Lower lobe of right lung (tissue), 2 donors: ENCODE data around the gene FCRL6. TPM values are rescaled to one million over a fixed set of nuclear protein-coding genes. Genes with fewer than 3 reads are reported as not detected.

ENCODE experiments used
- ATAC-seq, 2 donors: fragments of 200-7000 bp; cut with Tn5 transposase; one replicate each; pipeline ENCODE4 v1.9.1; 2020 to 2022; ENCODE audit warnings: mild to moderate bottlenecking in 2 of 2, moderate library complexity in 2 of 2
- DNase-seq: peaks from one replicate; pipeline ENCODE4 v3.0.0-alpha.2; 2020
- H3K27ac ChIP-seq: fragments of 200-600 bp; one replicate; pipeline ENCODE4 v1.8.0; 2022
- H3K27me3 ChIP-seq: fragments of 200-600 bp; one replicate; pipeline ENCODE4 v1.8.0; 2022; ENCODE audit warnings: low read depth
- H3K36me3 ChIP-seq: fragments of 200-600 bp; one replicate; pipeline ENCODE4 v1.8.0; 2022; ENCODE audit warnings: mild to moderate bottlenecking
- H3K4me1 ChIP-seq: fragments of 200-600 bp; one replicate; pipeline ENCODE4 v1.8.0; 2022
- H3K4me3 ChIP-seq: fragments of 200-600 bp; one replicate; pipeline ENCODE4 v1.8.0; 2022; ENCODE audit warnings: mild to moderate bottlenecking
- H3K9me3 ChIP-seq: fragments of 200-600 bp; one replicate; pipeline ENCODE4 v1.8.0; 2022
- CTCF ChIP-seq: fragments of 200-600 bp; IDR thresholded peaks from one replicate; pipeline ENCODE4 v1.8.0; 2022; ENCODE audit warnings: antibody characterized with exemption, mild to moderate bottlenecking
- intact Hi-C: fragments of 100-400 bp; cut with DNase I; formaldehyde crosslinking; loops from one replicate; pipeline ENCODE4 v1.11.0; 2022
- total RNA-seq: library from RNA; stranded (reverse); fragmentation: NEBNext Ultra II Directional; extraction: Animal tissue kit (Norgen Biotek cat#: 25700); gene quantifications from one replicate; pipeline ENCODE4 v1.2.1, GENCODE V29; 2021
- donor health status: DM: no; HTN: yes; CAD: no; lungs with severe emphysema.

FCRL6 gene
- total RNA-seq, 1 donor from 2014 or later = 2.3 TPM

- no peaks in the 10 kb centered on the region for H3K9me3 ChIP-seq
- H3K4me3 ChIP-seq = no peak overlapping the region
- no peak for DNase-seq
- intact Hi-C loops = no loop called here
- no peaks in the 10 kb centered on the region for H3K36me3 ChIP-seq
- peaks cover 20% of the 10 kb centered on the region for H3K4me1 ChIP-seq
- no peak for ATAC-seq
- H3K27ac ChIP-seq = no peak overlapping the region
- no peaks in the 10 kb centered on the region for H3K27me3 ChIP-seq
- no peak for TF ChIP-seq CTCF
Measured at GRCh38 chr1:159856576-159856975, 54.4 kb downstream of the FCRL6 start.

GRCh38 chr1:159857889-159858288, 55.7 kb downstream of the FCRL6 start:
- DNase-seq = no peak
- H3K27ac ChIP-seq = no peak overlapping the region

GRCh38 chr1:159859767-159860322, 57.7 kb downstream of the FCRL6 start:
- no peaks in the 10 kb centered on the region for H3K27me3 ChIP-seq
- no peak overlapping the region for H3K4me3 ChIP-seq
- no peaks in the 10 kb centered on the region for H3K36me3 ChIP-seq
- no peak for TF ChIP-seq CTCF
- no peak overlapping the region for H3K27ac ChIP-seq
- intact Hi-C loops = no loop called here
- ATAC-seq = no peak
- no peaks in the 10 kb centered on the region for H3K9me3 ChIP-seq
- H3K4me1 ChIP-seq = peaks cover 6% of the 10 kb centered on the region
- no peak for DNase-seq

More at GRCh38 chr1:159857889-159858288, 55.7 kb downstream of the FCRL6 start:
- H3K27me3 ChIP-seq = no peaks in the 10 kb centered on the region
- TF ChIP-seq CTCF = no peak
- ATAC-seq = no peak
- H3K9me3 ChIP-seq = no peaks in the 10 kb centered on the region
- H3K36me3 ChIP-seq = no peaks in the 10 kb centered on the region
- intact Hi-C loops = no loop called here
- H3K4me1 ChIP-seq = peaks cover 20% of the 10 kb centered on the region
- no peak overlapping the region for H3K4me3 ChIP-seq

GRCh38 chr1:159860456-159860855, 58.3 kb downstream of the FCRL6 start:
- H3K27ac ChIP-seq = no peak overlapping the region
- no peak for TF ChIP-seq CTCF
- H3K4me3 ChIP-seq = no peak overlapping the region
- H3K36me3 ChIP-seq = no peaks in the 10 kb centered on the region
- peaks cover 1% of the 10 kb centered on the region for H3K4me1 ChIP-seq
- intact Hi-C loops = no loop called here
- H3K27me3 ChIP-seq = no peaks in the 10 kb centered on the region
- no peak for DNase-seq
- H3K9me3 ChIP-seq = no peaks in the 10 kb centered on the region
- ATAC-seq = no peak

- intact Hi-C loops = no loop called here
- ATAC-seq (no peak), DNase-seq (no peak)
- TF ChIP-seq CTCF = no peak
- Histone ChIP-seq H3K4me1 (no peaks in the 10 kb centered on the region), H3K27ac (no peak overlapping the region), H3K9me3 (no peaks in the 10 kb centered on the region), H3K36me3 (no peaks in the 10 kb centered on the region), H3K4me3 (no peak overlapping the region), H3K27me3 (no peaks in the 10 kb centered on the region)
Measured at GRCh38 chr1:159861218-159861617, 59.1 kb downstream of the FCRL6 start.
